Liver (tissue), 3 donors: ENCODE results near the gene SPTLC1.

Experiments
- ATF3 ChIP-seq: IDR thresholded peaks from 2 replicates; pipeline ENCODE4 v1.6.1; 2016; ENCODE audit warnings: antibody characterized with exemption
- CTCF ChIP-seq: fragments of 150-350 bp; IDR thresholded peaks from 2 replicates; pipeline ENCODE4 v1.5.1; 2017; ENCODE audit warnings: improper control_type of control experiment, low read depth, low read length; ENCODE audit not compliant: missing input control
- GABPA ChIP-seq, 2 donors: IDR thresholded peaks in 1 of 2; conservative IDR thresholded peaks in 1 of 2; 2 replicates each; pipeline ENCODE4 v1.6.1; 2016; ENCODE audit warnings: antibody characterized with exemption in 2 of 2, mild to moderate bottlenecking in 1 of 2, moderate library complexity in 1 of 2
- HNF4A ChIP-seq, 2 donors: conservative IDR thresholded peaks; 2 replicates each; pipeline ENCODE4 v1.6.1; 2016; ENCODE audit warnings: antibody characterized with exemption in 2 of 2, mild to moderate bottlenecking in 2 of 2
- JUND ChIP-seq, 2 donors: IDR thresholded peaks; 2 replicates each; pipeline ENCODE4 v1.6.1; 2016; ENCODE audit warnings: antibody characterized with exemption in 2 of 2
- MAX ChIP-seq: IDR thresholded peaks from 2 replicates; pipeline ENCODE4 v1.6.1; 2016; ENCODE audit warnings: antibody characterized with exemption
- REST ChIP-seq: IDR thresholded peaks from 2 replicates; pipeline ENCODE4 v1.6.1; 2016; ENCODE audit warnings: antibody characterized with exemption, mild to moderate bottlenecking
- SP1 ChIP-seq: IDR thresholded peaks from 2 replicates; pipeline ENCODE4 v1.6.1; 2018; ENCODE audit warnings: antibody characterized with exemption, mild to moderate bottlenecking
- donor health status: healthy.
- donor health status: healthy.

GRCh38 chr9:92108122-92108521 is 7.1 kb downstream of the SPTLC1 start:
- TF ChIP-seq JUND (IDR thresholded peaks at IDR 0.05) (no peak), MAX (no peak), CTCF (no peak), ATF3 (no peak), HNF4A (conservative IDR thresholded peaks at IDR 0.05) (no peak), GABPA (IDR thresholded peaks at IDR 0.05 in 1 of 2, conservative IDR thresholded peaks at IDR 0.05 in 1 of 2) (no peak), SP1 (no peak), REST (no peak)
